HG03442 (cell line): Measurements from ENCODE around the gene SPRY1.
A peak's percentile ranks its signal among the peaks of the same experiment; 100 is the strongest.

ENCODE experiments used
- ATAC-seq: cut with Tn5 transposase; IDR thresholded peaks from one replicate; pipeline ENCODE4 v1.9.1; 2021; ENCODE audit warnings: mild to moderate bottlenecking, moderate library complexity; ENCODE audit not compliant: unreplicated experiment

Gene SPRY1

DNA sequence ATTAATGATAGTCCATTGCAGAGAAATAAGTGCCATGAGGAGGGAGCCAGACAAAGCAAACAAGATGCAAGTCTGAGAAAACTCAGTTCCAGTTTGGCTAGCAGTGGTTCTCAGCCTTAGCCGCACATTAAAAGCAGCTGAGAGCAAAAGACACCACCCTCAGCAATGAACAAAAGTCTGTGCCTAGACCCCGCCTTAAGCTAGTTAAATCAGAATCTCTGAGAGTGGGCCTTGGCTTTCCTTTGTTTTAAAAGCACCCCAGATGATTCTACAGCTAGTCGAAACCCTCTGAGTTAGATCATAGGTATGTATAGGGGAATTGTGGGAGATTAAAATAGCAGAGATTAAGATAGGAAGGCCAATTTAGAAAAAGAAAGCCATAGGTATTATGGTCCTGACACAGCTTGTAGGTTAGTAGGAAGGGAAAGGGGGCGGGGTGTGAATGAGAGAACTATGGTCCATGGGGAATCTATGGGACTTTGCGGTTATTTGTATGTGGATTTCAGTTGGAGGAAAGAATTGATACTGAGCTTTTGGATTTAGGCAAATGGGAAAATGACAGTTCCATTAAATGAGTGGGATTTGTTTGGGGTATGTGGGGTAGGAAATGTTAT lies 12.0 kb downstream of the SPRY1 start:
- no peak for ATAC-seq

GRCh38 chr4:123409334-123409733 lies 12.7 kb downstream of the SPRY1 start:
- ATAC-seq, result no peak

DNA sequence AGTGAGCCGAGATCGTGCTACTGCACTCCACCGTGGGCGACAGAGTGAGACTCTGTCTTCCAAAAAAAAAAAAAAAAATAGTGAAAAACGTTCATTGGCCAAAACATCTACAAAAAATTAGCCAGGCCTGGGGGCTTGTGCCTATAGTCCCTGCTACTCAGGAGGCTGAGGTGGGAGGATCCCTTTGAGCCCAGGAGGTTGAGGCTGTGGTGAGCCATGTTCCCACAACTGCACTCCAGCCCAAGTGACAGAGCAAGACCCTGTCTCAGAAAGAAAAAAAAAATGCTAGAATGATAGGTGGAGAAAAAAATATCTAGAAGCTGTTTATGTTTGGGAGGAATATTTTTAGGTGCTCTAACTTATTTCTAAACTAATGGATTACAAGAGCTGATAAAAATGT lies 14.9 kb downstream of the SPRY1 start:
- ATAC-seq, result no peak

DNA sequence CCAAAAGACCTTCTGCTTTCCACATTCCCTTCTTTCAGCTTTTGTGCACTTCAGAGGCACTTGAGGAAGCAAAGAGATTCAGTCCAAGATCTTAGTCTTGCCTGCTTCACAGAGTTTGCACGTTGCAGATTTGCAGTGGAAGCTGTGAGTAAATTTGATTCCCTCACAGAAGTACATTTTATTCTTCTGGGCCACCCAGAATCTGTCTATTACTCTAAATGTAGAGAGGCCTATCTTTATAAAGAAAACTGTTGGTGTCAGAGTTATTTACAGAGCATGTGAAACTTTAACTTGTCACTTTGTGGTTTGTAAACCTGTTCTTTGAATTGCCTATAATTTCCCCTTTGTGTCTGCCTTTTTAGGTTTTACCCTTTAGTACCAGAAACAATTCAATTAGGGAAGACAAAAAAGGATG lies 15.5 kb downstream of the SPRY1 start:
- peak; percentile 82 for ATAC-seq

GRCh38 chr4:123412700-123413512 lies 16.3 kb downstream of the SPRY1 start:
- no peak for ATAC-seq

- ATAC-seq, result no peak
Observed at GRCh38 chr4:123415576-123415975, 19.0 kb downstream of the SPRY1 start.

DNA sequence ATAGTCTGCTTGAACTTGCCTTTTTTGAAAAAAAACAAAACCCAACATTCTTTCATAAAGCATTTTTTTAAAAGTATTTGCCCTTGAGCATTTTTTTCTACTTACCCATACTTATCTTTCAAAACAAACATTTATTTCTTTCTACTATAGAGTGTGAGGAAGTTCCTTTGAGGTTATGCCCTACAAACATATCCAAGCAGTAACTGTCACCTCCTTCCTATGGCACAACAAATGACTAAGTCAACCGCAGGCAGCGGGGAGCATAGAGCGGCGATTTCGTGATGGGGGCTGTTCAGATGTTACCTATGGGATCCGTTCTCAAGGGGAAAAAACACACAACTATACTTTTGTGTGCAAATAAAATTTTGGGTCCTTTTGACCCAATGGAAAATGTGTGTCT lies 19.4 kb downstream of the SPRY1 start:
- ATAC-seq, result no peak

DNA sequence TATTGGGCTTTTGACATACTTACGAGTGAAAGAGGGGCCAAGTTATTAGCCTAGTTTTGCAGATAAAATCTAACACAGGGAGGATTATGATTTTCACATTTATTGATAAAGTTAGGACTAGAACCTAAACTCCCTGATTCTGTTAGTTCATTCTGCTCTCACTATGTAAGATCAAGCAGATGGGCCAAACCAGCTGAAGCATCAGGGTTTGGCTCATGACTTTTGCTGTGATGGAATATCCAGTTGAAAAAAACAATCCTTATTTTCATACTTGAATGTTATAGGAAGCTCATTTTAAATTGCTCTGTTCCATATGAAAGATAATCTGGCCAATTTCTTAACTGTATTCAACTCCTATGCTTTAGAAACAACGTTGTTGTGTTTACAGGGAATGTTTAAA lies 21.2 kb downstream of the SPRY1 start:
- no peak for ATAC-seq

GRCh38 chr4:123418351-123418931 lies 21.8 kb downstream of the SPRY1 start:
- ATAC-seq, result peak; percentile 79

DNA sequence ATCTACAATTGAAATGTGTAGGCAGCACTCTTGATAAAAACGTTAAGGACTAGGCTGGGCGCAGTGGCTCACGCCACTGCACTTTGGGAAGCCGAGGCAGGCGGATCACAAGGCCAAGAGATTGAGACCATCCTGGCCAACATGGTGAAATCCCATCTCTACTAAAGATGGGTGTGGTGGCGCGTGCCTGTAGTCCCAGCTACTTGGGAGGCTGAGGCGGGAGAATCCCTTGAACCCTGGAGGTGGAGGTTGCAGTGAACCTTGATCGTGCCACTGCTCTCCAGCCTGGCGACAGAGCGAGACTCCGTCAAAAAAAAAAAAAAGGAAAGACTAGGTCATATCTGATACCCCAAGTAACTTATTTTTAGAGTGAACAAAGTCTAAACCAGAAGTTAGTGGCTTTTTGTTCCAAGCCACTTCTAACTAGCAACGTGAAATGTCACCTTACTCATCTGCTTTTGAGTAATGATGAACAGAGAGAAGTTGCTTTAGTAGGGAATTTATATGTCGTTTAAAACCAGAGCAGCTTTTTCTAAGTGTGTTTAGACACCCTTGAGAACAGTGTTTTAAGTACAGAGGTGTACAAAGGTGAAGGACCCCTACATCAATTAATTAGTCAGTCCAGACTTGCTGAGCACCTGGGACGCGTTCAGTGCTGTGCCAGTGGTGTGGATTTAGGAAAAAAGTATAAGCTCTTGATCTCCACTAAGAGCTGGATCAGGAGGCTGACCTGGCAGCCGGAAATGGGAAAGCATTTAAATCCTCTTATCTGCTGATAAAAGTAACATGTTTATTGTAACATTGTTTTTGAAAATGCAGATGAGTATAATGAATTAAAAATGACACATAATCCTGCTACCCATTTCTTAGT lies 23.5 kb downstream of the SPRY1 start:
- no peak for ATAC-seq

- no peak for ATAC-seq
Observed at GRCh38 chr4:123421227-123421936, 24.8 kb downstream of the SPRY1 start.

- no peak for ATAC-seq
Observed at GRCh38 chr4:123421937-123422781, 25.6 kb downstream of the SPRY1 start.

GRCh38 chr4:123423819-123424218 lies 27.2 kb downstream of the SPRY1 start:
- no peak for ATAC-seq

DNA sequence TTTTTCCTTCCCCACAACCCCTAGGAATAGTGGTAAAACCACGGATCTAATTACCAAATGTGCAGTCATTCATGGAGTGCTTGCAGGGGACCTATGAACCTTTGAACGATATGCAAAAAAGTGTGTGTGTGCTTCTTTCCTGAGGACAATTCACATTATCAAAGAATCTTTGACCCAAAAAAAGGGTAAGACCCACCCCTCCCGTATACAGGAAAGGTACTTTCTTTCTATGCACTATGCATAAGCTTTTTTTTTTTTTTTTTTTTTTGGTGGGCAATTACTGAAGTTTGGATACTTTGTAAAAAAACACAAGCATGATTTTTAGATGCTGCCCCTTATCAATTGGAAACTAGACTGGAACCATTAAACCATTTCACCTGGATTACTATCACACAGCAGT lies 31.4 kb downstream of the SPRY1 start:
- no peak for ATAC-seq

DNA sequence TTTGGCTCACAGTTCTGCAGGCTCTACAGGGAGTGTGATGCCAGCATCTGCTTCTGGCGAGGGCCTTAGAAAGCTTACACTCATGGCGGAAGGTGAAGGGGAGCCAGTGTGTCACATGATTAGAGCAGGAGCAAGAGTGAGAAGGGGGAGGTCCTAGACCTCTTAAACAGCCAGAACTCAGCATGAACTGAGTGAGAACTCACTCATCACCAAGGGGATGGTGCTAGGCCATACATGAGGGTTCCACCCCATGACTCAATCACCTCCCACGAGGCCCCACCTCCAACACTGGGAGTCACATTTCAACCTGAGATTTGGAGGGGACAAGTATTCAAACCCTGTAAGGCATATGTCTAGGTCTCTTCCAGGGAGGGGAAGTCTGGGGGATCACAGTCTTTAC lies 33.4 kb downstream of the SPRY1 start:
- no peak for ATAC-seq

DNA sequence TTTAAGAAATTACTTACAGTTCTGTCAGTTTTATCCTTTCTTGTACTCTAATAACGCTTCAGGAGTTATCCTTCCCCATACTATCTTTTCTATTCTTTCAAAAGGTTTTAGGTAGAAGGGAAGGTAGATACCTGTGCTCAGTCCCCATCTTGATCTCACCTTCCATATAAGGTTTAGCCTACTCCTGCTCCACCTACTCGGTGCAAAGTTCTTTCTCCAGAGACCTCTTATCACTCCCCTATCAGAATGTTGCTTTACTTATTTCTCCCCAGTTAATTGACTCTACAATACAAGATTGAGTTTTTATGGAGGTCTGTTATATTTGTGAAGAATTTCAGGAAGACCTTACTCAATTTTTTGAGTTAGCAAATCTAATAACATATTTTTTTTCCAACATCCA lies 33.9 kb downstream of the SPRY1 start:
- ATAC-seq, result no peak

DNA sequence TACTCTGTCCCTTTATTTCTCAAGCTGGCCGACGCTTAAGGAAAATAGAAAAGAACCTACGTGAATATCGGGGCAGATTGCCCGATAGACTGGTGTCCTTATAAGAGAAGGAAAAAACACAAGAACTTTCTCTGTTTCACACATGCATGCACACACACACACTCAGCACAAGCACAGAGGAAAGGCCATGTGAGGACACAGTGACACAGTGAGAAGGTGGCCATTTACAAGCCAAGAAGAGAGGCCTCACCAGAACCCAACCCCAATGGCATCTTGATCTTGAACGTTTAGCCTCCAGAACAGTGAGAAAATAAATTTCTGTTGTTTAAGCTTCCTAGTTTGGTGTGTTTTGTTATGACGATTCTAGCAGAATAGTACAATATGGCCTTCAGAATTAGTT lies 37.0 kb downstream of the SPRY1 start:
- ATAC-seq, result no peak

GRCh38 chr4:123433976-123434375 lies 37.4 kb downstream of the SPRY1 start:
- ATAC-seq, result no peak

GRCh38 chr4:123435246-123436113 lies 38.9 kb downstream of the SPRY1 start:
- no peak for ATAC-seq
